Urinary bladder (tissue), 4 donors: ENCODE measurements around the gene LRRC8D. TPM values are rescaled to one million over a fixed set of nuclear protein-coding genes. Genes with fewer than 3 reads are reported as not detected.

ENCODE experiments used
- DNase-seq: peaks from one replicate; pipeline ENCODE4 v3.0.0-alpha.2; 2015; ENCODE audit errors: extremely low spot score
- H3K27ac ChIP-seq: one replicate; pipeline ENCODE4 v1.5.1; 2013; ENCODE audit warnings: low read depth, mild to moderate bottlenecking, moderate library complexity
- H3K36me3 ChIP-seq: one replicate; pipeline ENCODE4 v1.6.1; 2013; ENCODE audit warnings: mild to moderate bottlenecking, moderate library complexity; ENCODE audit not compliant: insufficient read depth
- H3K4me1 ChIP-seq: one replicate; pipeline ENCODE4 v1.6.1; 2013; ENCODE audit warnings: mild to moderate bottlenecking, moderate library complexity; ENCODE audit not compliant: insufficient read depth
- H3K4me3 ChIP-seq: one replicate; pipeline ENCODE4 v1.5.1; 2013; ENCODE audit warnings: low read depth, low read length
- whole genome bisulfite sequencing: extraction: QIAGEN DNeasy Blood & Tissue Kit; methylation state at CpG from one replicate; pipeline ENCODE4 v1.1.7; 2013; 5-methylcytosine and 5-hydroxymethylcytosine counted together
- polyA plus RNA-seq: library from polyadenylated mRNA; stranded (reverse); fragments of 200-250 nt; gene quantifications from one replicate; pipeline ENCODE4 v1.2.3, GENCODE V29; 2013
- total RNA-seq: library from RNA; depleted of rRNA; stranded (reverse); fragments of >200 nt; gene quantifications from one replicate; pipeline ENCODE4 v1.2.3, GENCODE V29; 2014
- donor health status: healthy with polysubstance abuse.
- donor health status: healthy.

LRRC8D gene
- total and polyA plus RNA-seq, 2 donors: 8.3 to 21.6 TPM

- H3K36me3 ChIP-seq: no peaks in the 10 kb centered on the region
Measured at GRCh38 chr1:89877756-89878155, 56.9 kb downstream of the LRRC8D start.

GRCh38 chr1:89878256-89878655, 57.4 kb downstream of the LRRC8D start:
- H3K27ac ChIP-seq: no peak overlapping the region
- no peaks in the 10 kb centered on the region for H3K36me3 ChIP-seq
- H3K4me1 ChIP-seq: peaks cover 2% of the 10 kb centered on the region
- 72% methylated on average over 1 of the region's 1 CpG for WGBS
- no peak overlapping the region for H3K4me3 ChIP-seq
- no peak for DNase-seq

More at GRCh38 chr1:89877756-89878155, 56.9 kb downstream of the LRRC8D start:
- H3K27ac ChIP-seq: no peak overlapping the region
- peaks cover 2% of the 10 kb centered on the region for H3K4me1 ChIP-seq
- no peak overlapping the region for H3K4me3 ChIP-seq
- no peak for DNase-seq
- 40% methylated on average over 2 of the region's 2 CpGs for WGBS

- peaks cover 2% of the 10 kb centered on the region for H3K4me1 ChIP-seq
- no peak for DNase-seq
- H3K4me3 ChIP-seq: no peak overlapping the region
- no peak overlapping the region for H3K27ac ChIP-seq
- H3K36me3 ChIP-seq: no peaks in the 10 kb centered on the region
- WGBS: over 99% methylated on average over 1 of the region's 1 CpG
Measured at GRCh38 chr1:89880679-89881078, 59.8 kb downstream of the LRRC8D start.

- no peak overlapping the region for H3K4me3 ChIP-seq
- 93% methylated on average over 1 of the region's 1 CpG for WGBS
- DNase-seq: no peak
Measured at GRCh38 chr1:89881415-89882058, 60.7 kb downstream of the LRRC8D start.

GRCh38 chr1:89882348-89883029, 61.7 kb downstream of the LRRC8D start:
- no peak overlapping the region for H3K4me3 ChIP-seq
- no peak for DNase-seq
- H3K4me1 ChIP-seq: peaks cover 2% of the 10 kb centered on the region
- no peaks in the 10 kb centered on the region for H3K36me3 ChIP-seq
- H3K27ac ChIP-seq: no peak overlapping the region
- WGBS: 97% methylated on average over 6 of the region's 6 CpGs

More at GRCh38 chr1:89881415-89882058, 60.7 kb downstream of the LRRC8D start:
- Histone ChIP-seq H3K36me3 (no peaks in the 10 kb centered on the region), H3K4me1 (peaks cover 2% of the 10 kb centered on the region), H3K27ac (no peak overlapping the region)

GRCh38 chr1:89883030-89883379, 62.2 kb downstream of the LRRC8D start:
- 97% methylated on average over 6 of the region's 6 CpGs for WGBS
- Histone ChIP-seq H3K4me3 (no peak overlapping the region), H3K27ac (no peak overlapping the region), H3K4me1 (peaks cover 2% of the 10 kb centered on the region), H3K36me3 (no peaks in the 10 kb centered on the region)
- no peak for DNase-seq

GRCh38 chr1:89884718-89885596, 64.1 kb downstream of the LRRC8D start:
- DNase-seq: no peak
- Histone ChIP-seq H3K36me3 (no peaks in the 10 kb centered on the region), H3K27ac (no peak overlapping the region), H3K4me3 (no peak overlapping the region), H3K4me1 (no peaks in the 10 kb centered on the region)
- WGBS: 79% methylated on average over 6 of the region's 6 CpGs

- 93% methylated on average over 2 of the region's 2 CpGs for WGBS
- no peak for DNase-seq
- no peak overlapping the region for H3K4me3 ChIP-seq
- H3K27ac ChIP-seq: no peak overlapping the region
- no peaks in the 10 kb centered on the region for H3K4me1 ChIP-seq
- no peaks in the 10 kb centered on the region for H3K36me3 ChIP-seq
Measured at GRCh38 chr1:89887270-89887669, 66.4 kb downstream of the LRRC8D start.

- Histone ChIP-seq H3K4me1 (no peaks in the 10 kb centered on the region), H3K4me3 (no peak overlapping the region), H3K36me3 (no peaks in the 10 kb centered on the region), H3K27ac (no peak overlapping the region)
- DNase-seq: no peak
- WGBS: 94% methylated on average over 1 of the region's 1 CpG
Measured at GRCh38 chr1:89887713-89888112, 66.9 kb downstream of the LRRC8D start.

GRCh38 chr1:89888480-89889322, 67.9 kb downstream of the LRRC8D start:
- no peak overlapping the region for H3K4me3 ChIP-seq
- H3K27ac ChIP-seq: no peak overlapping the region
- 94% methylated on average over 5 of the region's 5 CpGs for WGBS
- no peak for DNase-seq
- H3K36me3 ChIP-seq: no peaks in the 10 kb centered on the region
- H3K4me1 ChIP-seq: no peaks in the 10 kb centered on the region

GRCh38 chr1:89889323-89889615, 68.4 kb downstream of the LRRC8D start:
- no peak for DNase-seq
- Histone ChIP-seq H3K4me3 (no peak overlapping the region), H3K4me1 (no peaks in the 10 kb centered on the region), H3K36me3 (no peaks in the 10 kb centered on the region), H3K27ac (no peak overlapping the region)

- no peaks in the 10 kb centered on the region for H3K4me1 ChIP-seq
- WGBS: 69% methylated on average over 7 of the region's 7 CpGs
- H3K4me3 ChIP-seq: no peak overlapping the region
- no peaks in the 10 kb centered on the region for H3K36me3 ChIP-seq
- H3K27ac ChIP-seq: no peak overlapping the region
- DNase-seq: no peak
Measured at GRCh38 chr1:89890085-89890752, 69.4 kb downstream of the LRRC8D start.

GRCh38 chr1:89892816-89893215, 72.0 kb downstream of the LRRC8D start:
- no peak overlapping the region for H3K4me3 ChIP-seq
- no peaks in the 10 kb centered on the region for H3K36me3 ChIP-seq
- no peaks in the 10 kb centered on the region for H3K4me1 ChIP-seq
- no peak for DNase-seq
- no peak overlapping the region for H3K27ac ChIP-seq
- 100% methylated on average over 1 of the region's 1 CpG for WGBS
